MCF 10A (cell line): ENCODE data around the gene NPC1L1. TPM values are rescaled to one million over a fixed set of nuclear protein-coding genes. Genes with fewer than 3 reads are reported as not detected.

ENCODE experiments used
- BruUV-seq: library from RNA; stranded (reverse); fragments of 400-500 nt; replicated peaks from 2 replicates; lab custom pipeline; 2021; lab: Mats Ljungman, UMichigan
- CTCF ChIA-PET: fragments of 300-600 bp; sonication (Branson Sonifier 250); formaldehyde crosslinking; extraction: SDS; loops from one replicate; lab custom pipeline; 2021; ENCODE audit warnings: antibody characterized with exemption, inconsistent platforms; lab: Yijun Ruan, JAX
- POLR2A ChIA-PET: fragments of 300-600, 350-650 bp; sonication (Branson Sonifier 250); formaldehyde crosslinking; extraction: SDS; loops from one replicate; lab custom pipeline; 2020; ENCODE audit warnings: antibody characterized with exemption, inconsistent platforms; lab: Yijun Ruan, JAX
- DNase-seq: peaks from one replicate; pipeline ENCODE4 v3.0.0-alpha.2; 2018; ENCODE audit not compliant: unreplicated experiment
- H3K27ac Mint-ChIP-seq: one replicate; pipeline ENCODE4 v1.8.0; 2022; ENCODE audit warnings: mild to moderate bottlenecking, low read depth, mixed read lengths; ENCODE audit not compliant: unreplicated experiment
- H3K27me3 Mint-ChIP-seq: one replicate; pipeline ENCODE4 v1.8.0; 2022; ENCODE audit warnings: mixed read lengths; ENCODE audit not compliant: insufficient read depth, unreplicated experiment
- H3K36me3 Mint-ChIP-seq: one replicate; pipeline ENCODE4 v1.8.0; 2022; ENCODE audit warnings: mild to moderate bottlenecking, moderate library complexity, mixed read lengths; ENCODE audit not compliant: insufficient read depth, unreplicated experiment
- H3K4me1 Mint-ChIP-seq: one replicate; pipeline ENCODE4 v1.8.0; 2022; ENCODE audit warnings: mixed read lengths; ENCODE audit not compliant: insufficient read depth, unreplicated experiment
- H3K4me3 Mint-ChIP-seq: one replicate; pipeline ENCODE4 v1.8.0; 2022; ENCODE audit warnings: mild to moderate bottlenecking, moderate library complexity, mixed read lengths; ENCODE audit not compliant: unreplicated experiment
- H3K9me3 Mint-ChIP-seq: one replicate; pipeline ENCODE4 v1.8.0; 2022; ENCODE audit warnings: mixed read lengths; ENCODE audit not compliant: unreplicated experiment
- CTCF ChIP-seq: fragments of 200-600 bp; IDR thresholded peaks from one replicate; pipeline ENCODE4 v1.8.0; 2022; ENCODE audit warnings: antibody characterized with exemption, mild to moderate bottlenecking; ENCODE audit not compliant: unreplicated experiment
- intact Hi-C: fragments of 100-400 bp; cut with micrococcal nuclease; formaldehyde crosslinking; loops from 2 replicates; pipeline ENCODE4 v1.14.1; 2022
- total RNA-seq: library from RNA; stranded (reverse); gene quantifications from 2 replicates; pipeline ENCODE4 v1.2.3, GENCODE V29; 2022

Gene NPC1L1
- total RNA-seq, 1 experiment from 2014 or later, result 0.07 TPM

GRCh38 chr7:44524811-44525388 lies 16.2 kb downstream of the NPC1L1 start:
- no peak overlapping the region for H3K4me3 Mint-ChIP-seq
- peaks cover 8% of the 10 kb centered on the region for H3K9me3 Mint-ChIP-seq
- ChIA-PET POLR2A (interaction anchor here (0.6 to 2.0 kb wide), 2 partner anchors 23 to 35 kb away, joined by 3 to 9 read pairs; partner anchors contain the start of gene NUDCD3), CTCF (interaction anchor here (1.2 kb wide), 1 partner anchor 12 kb away, joined by 4 read pairs; no protein-coding TSS in a partner anchor)
- BruUV-seq, result no TSS peak
- intact Hi-C loops, result no loop called here
- peaks cover 34% of the 10 kb centered on the region for H3K27me3 Mint-ChIP-seq
- DNase-seq, result no peak
- H3K36me3 Mint-ChIP-seq, result peaks cover 9% of the 10 kb centered on the region
- TF ChIP-seq CTCF, result no peak
- no peak overlapping the region for H3K27ac Mint-ChIP-seq
- H3K4me1 Mint-ChIP-seq, result no peaks in the 10 kb centered on the region

GRCh38 chr7:44522315-44522714 lies 18.8 kb downstream of the NPC1L1 start:
- Mint-ChIP-seq H3K4me3 (no peak overlapping the region), H3K9me3 (peaks cover 8% of the 10 kb centered on the region), H3K27ac (no peak overlapping the region), H3K36me3 (peaks cover 6% of the 10 kb centered on the region), H3K27me3 (peaks cover 34% of the 10 kb centered on the region), H3K4me1 (no peaks in the 10 kb centered on the region)
- no peak for TF ChIP-seq CTCF
- CTCF ChIA-PET, result interaction anchor here (1.8 kb wide), 1 partner anchor 12 kb away, joined by 6 read pairs; no protein-coding TSS in a partner anchor
- intact Hi-C loops, result no loop called here
- no peak for DNase-seq
- no TSS peak for BruUV-seq
- POLR2A ChIA-PET, result no interaction called here

GRCh38 chr7:44521347-44522095 lies 19.6 kb downstream of the NPC1L1 start:
- Mint-ChIP-seq H3K36me3 (peaks cover 6% of the 10 kb centered on the region), H3K9me3 (peaks cover 8% of the 10 kb centered on the region), H3K4me1 (no peaks in the 10 kb centered on the region), H3K4me3 (no peak overlapping the region), H3K27me3 (peaks cover 34% of the 10 kb centered on the region), H3K27ac (no peak overlapping the region)
- intact Hi-C loops, result no loop called here
- no peak for DNase-seq
- no peak for TF ChIP-seq CTCF
- CTCF ChIA-PET, result no interaction called here
- BruUV-seq, result no TSS peak
- POLR2A ChIA-PET, result no interaction called here

- Mint-ChIP-seq H3K4me3 (no peak overlapping the region), H3K4me1 (no peaks in the 10 kb centered on the region), H3K27ac (no peak overlapping the region), H3K27me3 (peaks cover 34% of the 10 kb centered on the region), H3K9me3 (peaks cover 8% of the 10 kb centered on the region), H3K36me3 (peaks cover 6% of the 10 kb centered on the region)
- POLR2A ChIA-PET, result interaction anchor here (0.6 kb wide), 1 partner anchor 501 kb away, joined by 4 read pairs; no protein-coding TSS in a partner anchor
- TF ChIP-seq CTCF, result no peak
- intact Hi-C loops, result no loop called here
- no peak for DNase-seq
- no TSS peak for BruUV-seq
- CTCF ChIA-PET, result no interaction called here
Measured at GRCh38 chr7:44520574-44520973, 20.6 kb downstream of the NPC1L1 start.
